Measurements from ENCODE around the gene SLC35E1.
"Not testable (repeated sequence)": the region's sequence is repeated elsewhere in the genome, so short reads cannot be mapped to it uniquely, and the experiment has no call there.

SLC35E1 gene

GRCh38 chr19:16508546-16508945, 63.7 kb downstream of the SLC35E1 start:
- TF ChIP-seq CTCF (conservative IDR thresholded peaks at IDR 0.05), result no peak
- no peak overlapping the region for H3K27ac ChIP-seq

DNA sequence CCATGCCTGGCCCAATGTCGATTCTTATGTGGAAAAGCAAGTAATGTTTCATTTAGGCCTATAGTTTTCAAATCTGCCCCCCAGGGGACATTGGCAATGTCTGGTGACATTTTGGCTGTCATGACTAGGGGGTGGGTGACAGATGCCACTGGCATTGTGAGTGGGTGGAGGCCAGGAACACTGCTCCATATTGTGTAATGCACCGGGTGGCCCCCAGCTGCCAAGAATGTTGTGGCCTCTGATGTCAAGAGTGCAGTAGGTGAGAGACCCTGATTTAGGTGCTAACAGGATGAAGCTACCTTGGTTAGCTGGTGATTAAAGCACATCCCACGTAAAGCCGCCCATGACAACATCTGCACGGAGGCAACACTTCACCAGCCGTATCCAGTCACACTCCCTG, 65.3 kb downstream of the SLC35E1 start:
- H3K27ac ChIP-seq, result no peak overlapping the region
- TF ChIP-seq CTCF (conservative IDR thresholded peaks at IDR 0.05), result no peak

GRCh38 chr19:16506161-16506560, 66.1 kb downstream of the SLC35E1 start:
- H3K27ac ChIP-seq, result not testable (repeated sequence)

- H3K27ac ChIP-seq, result no peak overlapping the region
- TF ChIP-seq CTCF (conservative IDR thresholded peaks at IDR 0.05), result no peak
Measured at GRCh38 chr19:16504271-16504670, 67.9 kb downstream of the SLC35E1 start.

Measured in VCaP (cell line).